SK-N-SH (cell line): Measurements from ENCODE around the gene PDE4D. TPM values are rescaled to one million over a fixed set of nuclear protein-coding genes. Genes with fewer than 3 reads are reported as not detected.

ENCODE experiments used
- CTCF ChIA-PET: fragments of 300-600, 350-600 bp; formaldehyde crosslinking; extraction: SDS; loops from one replicate; lab custom pipeline; 2021; lab: Yijun Ruan, JAX
- POLR2A ChIA-PET: fragments of 350-600 bp; sonication (Branson Sonifier 250); formaldehyde crosslinking; extraction: SDS; loops from one replicate; lab custom pipeline; 2020; ENCODE audit warnings: antibody characterized with exemption, inconsistent platforms; lab: Yijun Ruan, JAX
- DNase-seq: peaks from one replicate; pipeline ENCODE4 v3.0.0; 2012
- H2AFZ ChIP-seq: fragments of 200-600 bp; sonication (generic); 2 replicates; pipeline ENCODE4 v1.8.1; 2016; ENCODE audit warnings: antibody characterized with exemption, mild to moderate bottlenecking, low read depth
- H3F3A ChIP-seq: fragments of 200-600 bp; sonication (generic); replicated peaks from 2 replicates; pipeline ENCODE3; 2016; ENCODE audit warnings: antibody characterized with exemption, mild to moderate bottlenecking; ENCODE audit not compliant: insufficient read depth
- H3K27ac ChIP-seq, 2 experiments: fragments of 200-500 bp in 1 of 2; fragments of 200-600 bp in 1 of 2; sonication (Bioruptor generic) in 1 of 2; sonication (generic), shearing (Covaris generic) in 1 of 2; 2 replicates each; pipeline versions ENCODE4 v1.5.1 to v1.6.1; 2014 to 2016; ENCODE audit warnings: low read depth in 2 of 2, inconsistent platforms in 1 of 2, low read length in 1 of 2, mild to moderate bottlenecking in 1 of 2, mixed read lengths in 1 of 2
- H3K27me3 ChIP-seq: fragments of 200-600 bp; sonication (generic), shearing (Covaris generic); 2 replicates; pipeline ENCODE4 v1.6.1; 2016; ENCODE audit warnings: mixed run types; ENCODE audit not compliant: insufficient read depth
- H3K36me3 ChIP-seq, 2 experiments: fragments of 200-500 bp in 1 of 2; fragments of 200-600 bp in 1 of 2; sonication (Bioruptor generic) in 1 of 2; sonication (generic) in 1 of 2; replicated peaks in 1 of 2; 2 replicates each; pipeline versions ENCODE3 to v1.5.1; 2014 to 2016; ENCODE audit warnings: low read length in 1 of 2, mild to moderate bottlenecking in 1 of 2; ENCODE audit not compliant: insufficient read depth in 2 of 2, control insufficient read depth in 1 of 2
- H3K4me1 ChIP-seq, 2 experiments: fragments of 200-500 bp in 1 of 2; fragments of 200-600 bp in 1 of 2; sonication (Bioruptor generic) in 1 of 2; sonication (generic), shearing (Covaris generic) in 1 of 2; 2 replicates each; pipeline versions ENCODE4 v1.5.1 to v1.6.1; 2014 to 2016; ENCODE audit warnings: low read depth in 1 of 2, low read length in 1 of 2, mixed run types in 1 of 2; ENCODE audit not compliant: insufficient read depth in 2 of 2, control insufficient read depth in 1 of 2
- H3K4me2 ChIP-seq: fragments of 200-600 bp; sonication (generic), shearing (Covaris generic); 2 replicates; pipeline ENCODE4 v1.6.1; 2017; ENCODE audit warnings: mixed run types
- H3K4me3 ChIP-seq, 2 experiments: fragments of 200-500 bp in 1 of 2; fragments of 200-600 bp in 1 of 2; sonication (Bioruptor generic) in 1 of 2; sonication (generic), shearing (Covaris generic) in 1 of 2; 2 replicates each; pipeline versions ENCODE4 v1.5.1 to v1.8.1; 2014 to 2016; ENCODE audit warnings: low read depth in 2 of 2, inconsistent platforms in 1 of 2, low read length in 1 of 2, mild to moderate bottlenecking in 1 of 2, mixed read lengths in 1 of 2, moderate library complexity in 1 of 2
- H3K79me2 ChIP-seq: fragments of 200-600 bp; sonication (generic); 2 replicates; pipeline ENCODE4 v1.8.1; 2017; ENCODE audit warnings: mild to moderate bottlenecking; ENCODE audit not compliant: insufficient read depth
- H3K9ac ChIP-seq: fragments of 200-600 bp; sonication (generic); 2 replicates; pipeline ENCODE4 v1.6.1; 2017; ENCODE audit warnings: mixed run types
- H3K9me2 ChIP-seq: fragments of 200-600 bp; sonication (generic); 2 replicates; pipeline ENCODE4 v1.6.1; 2017; ENCODE audit warnings: mixed run types
- H3K9me3 ChIP-seq: fragments of 200-600 bp; sonication (generic); 2 replicates; pipeline ENCODE4 v1.6.1; 2017; ENCODE audit warnings: mixed run types, mild to moderate bottlenecking, moderate library complexity
- H4K20me1 ChIP-seq: fragments of 200-600 bp; sonication (generic); 2 replicates; pipeline ENCODE4 v1.6.1; 2017; ENCODE audit warnings: mild to moderate bottlenecking, mixed run types; ENCODE audit not compliant: insufficient read depth
- CTCF ChIP-seq: fragments of 200-600 bp; sonication (generic); IDR thresholded peaks from 2 replicates; pipeline ENCODE4 v1.6.1; 2017; ENCODE audit warnings: antibody characterized with exemption, mild to moderate bottlenecking, moderate library complexity
- ELF1 ChIP-seq: IDR thresholded peaks from 2 replicates; pipeline ENCODE4 v1.4.0; 2012
- EP300 ChIP-seq, 2 experiments: IDR thresholded peaks; 2 replicates each; pipeline versions ENCODE4 v1.4.0 to v1.6.1; 2012; ENCODE audit warnings: borderline replicate concordance in 1 of 2, low read depth in 1 of 2, low read length in 1 of 2
- FOSL2 ChIP-seq: IDR thresholded peaks from 2 replicates; pipeline ENCODE4 v1.4.0; 2012; ENCODE audit warnings: low read depth, mild to moderate bottlenecking, moderate library complexity, borderline replicate concordance
- FOXJ3 ChIP-seq: sonication (generic); formaldehyde crosslinking; IDR thresholded peaks from 2 replicates; pipeline ENCODE4 v1.5.1; 2020; ENCODE audit warnings: mild to moderate bottlenecking, missing genetic modification reagents
- FOXM1 ChIP-seq: IDR thresholded peaks from 2 replicates; pipeline ENCODE4 v1.4.0; 2012; ENCODE audit warnings: low read depth, mild to moderate bottlenecking
- GABPA ChIP-seq: IDR thresholded peaks from 2 replicates; pipeline ENCODE4 v1.4.0; 2012; ENCODE audit warnings: low read depth, mild to moderate bottlenecking
- JUND ChIP-seq: IDR thresholded peaks from 2 replicates; pipeline ENCODE4 v1.4.0; 2012
- MAX ChIP-seq: IDR thresholded peaks from 2 replicates; pipeline ENCODE4 v1.4.0; 2012; ENCODE audit warnings: low read depth
- MXI1 ChIP-seq: IDR thresholded peaks from 2 replicates; pipeline ENCODE4 v1.6.1; 2012; ENCODE audit warnings: mild to moderate bottlenecking, low read depth, low read length, improper control_type of control experiment
- RAD21 ChIP-seq: IDR thresholded peaks from 2 replicates; pipeline ENCODE4 v1.6.1; 2012; ENCODE audit warnings: mild to moderate bottlenecking, low read length
- RXRA ChIP-seq: IDR thresholded peaks from 2 replicates; pipeline ENCODE4 v1.4.0; 2012; ENCODE audit warnings: low read depth, mild to moderate bottlenecking, borderline replicate concordance
- SIN3A ChIP-seq: IDR thresholded peaks from 2 replicates; pipeline ENCODE4 v1.6.1; 2012; ENCODE audit warnings: low read depth, mild to moderate bottlenecking, low read length, moderate library complexity, borderline replicate concordance
- TCF12 ChIP-seq: IDR thresholded peaks from 2 replicates; pipeline ENCODE4 v1.4.0; 2012
- USF1 ChIP-seq: IDR thresholded peaks from 2 replicates; pipeline ENCODE4 v1.4.0; 2012; ENCODE audit warnings: low read depth, borderline replicate concordance
- USF2 ChIP-seq: fragments of 150-350 bp; IDR thresholded peaks from 2 replicates; pipeline ENCODE4 v1.6.1; 2017; ENCODE audit warnings: antibody characterized with exemption, low read length, low read depth, borderline replicate concordance
- WGBS: methylation state at CpG from one replicate; pipeline ENCODE4 v1.1.6; 2017; ENCODE audit warnings: low lambda C conversion rate; 5-methylcytosine and 5-hydroxymethylcytosine counted together
- polyA plus RNA-seq, 3 experiments: library from polyadenylated mRNA; depleted of rRNA; stranded (reverse); fragments of >200 nt; gene quantifications; 2 replicates each; pipeline ENCODE4 v1.2.3, GENCODE V29; 2012

The PDE4D gene
- polyA plus RNA-seq, 1 of the 3 experiments (the other 2 are of a cell fraction), result 2.4 TPM

- H3F3A ChIP-seq, result no peaks in the 10 kb centered on the region
- H3K4me3 ChIP-seq, result no peak overlapping the region
- H3K4me2 ChIP-seq, result no peak overlapping the region
- DNase-seq, result no peak
- H3K36me3 ChIP-seq, result no peaks in the 10 kb centered on the region
- H3K9ac ChIP-seq, result no peak overlapping the region
- no peaks in the 10 kb centered on the region; the same call in 1 of the 2 replicates for H3K79me2 ChIP-seq
- POLR2A ChIA-PET, result no interaction called here
- no peak overlapping the region; a peak in 1 of 4 replicates for H3K27ac ChIP-seq
- H3K9me3 ChIP-seq, result no peaks in the 10 kb centered on the region
- H2AFZ ChIP-seq, result no peak overlapping the region
- CTCF ChIA-PET, result interaction anchor here (1.3 kb wide), 1 partner anchor 48 kb away, joined by 3 read pairs; no protein-coding TSS in a partner anchor
- TF ChIP-seq ELF1 (no peak), EP300 (IDR thresholded peaks at IDR 0.05; ENCODE audit: borderline replicate concordance in 1 of 2, low read depth in 1 of 2, low read length in 1 of 2) (no peak), USF2 (no peak), RAD21 (no peak), SIN3A (no peak), GABPA (no peak), MXI1 (no peak), TCF12 (no peak), FOXJ3 (CRISPR knock-in tag) (no peak), MAX (no peak), FOXM1 (no peak), USF1 (no peak)
- peaks cover 0 to 20% of the 10 kb centered on the region in 2 experiments; a peak in 2 of 4 replicates for H3K4me1 ChIP-seq
- no peaks in the 10 kb centered on the region for H3K27me3 ChIP-seq
- H4K20me1 ChIP-seq, result no peaks in the 10 kb centered on the region
- H3K9me2 ChIP-seq, result no peaks in the 10 kb centered on the region
Measured at GRCh38 chr5:59319250-59319649, 574.3 kb downstream of the PDE4D start.

- H3K9me2 ChIP-seq, result no peaks in the 10 kb centered on the region
- H3K9ac ChIP-seq, result no peak overlapping the region
- peaks cover 0 to 20% of the 10 kb centered on the region in 2 experiments; a peak in 2 of 4 replicates for H3K4me1 ChIP-seq
- no peak overlapping the region for H3K4me3 ChIP-seq
- no peak overlapping the region for H3K4me2 ChIP-seq
- ChIA-PET POLR2A (interaction anchor here (1.1 kb wide), 2 partner anchors 41 to 108 kb away, joined by 3 read pairs; no protein-coding TSS in a partner anchor), CTCF (interaction anchor here (1.2 kb wide), 2 partner anchors 9 to 129 kb away, joined by 3 read pairs; no protein-coding TSS in a partner anchor)
- TF ChIP-seq EP300 (IDR thresholded peaks at IDR 0.05; ENCODE audit: borderline replicate concordance in 1 of 2, low read depth in 1 of 2, low read length in 1 of 2) (no peak), FOSL2 (no peak), CTCF (no peak), MAX (no peak), RXRA (no peak), JUND (no peak)
- no peaks in the 10 kb centered on the region for H3F3A ChIP-seq
- WGBS, result 75% methylated on average over 4 of the region's 4 CpGs
- H3K27ac ChIP-seq, result peak overlapping the region in 1 of 2 experiments; percentile 90; a peak in 2 of 4 replicates
- no peak for DNase-seq
- no peaks in the 10 kb centered on the region for H4K20me1 ChIP-seq
- H2AFZ ChIP-seq, result no peak overlapping the region
- H3K79me2 ChIP-seq, result no peaks in the 10 kb centered on the region; the same call in 1 of the 2 replicates
- H3K36me3 ChIP-seq, result no peaks in the 10 kb centered on the region
- H3K9me3 ChIP-seq, result no peaks in the 10 kb centered on the region
- no peaks in the 10 kb centered on the region for H3K27me3 ChIP-seq
Measured at GRCh38 chr5:59317774-59318205, 575.7 kb downstream of the PDE4D start.
